SIG-M5 treated with dmso at 0.1 percent for 504 hours (cell line): ENCODE measurements around the gene BLID.

Experiments
- DNase-seq: peaks from one replicate; lab custom pipeline; 2025; ENCODE audit not compliant: unreplicated experiment; lab: John Stamatoyannopoulos, UW

BLID gene, protein sequence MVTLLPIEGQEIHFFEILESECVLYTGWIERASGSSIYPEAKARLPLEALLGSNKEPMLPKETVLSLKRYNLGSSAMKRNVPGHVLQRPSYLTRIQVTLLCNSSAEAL

DNA sequence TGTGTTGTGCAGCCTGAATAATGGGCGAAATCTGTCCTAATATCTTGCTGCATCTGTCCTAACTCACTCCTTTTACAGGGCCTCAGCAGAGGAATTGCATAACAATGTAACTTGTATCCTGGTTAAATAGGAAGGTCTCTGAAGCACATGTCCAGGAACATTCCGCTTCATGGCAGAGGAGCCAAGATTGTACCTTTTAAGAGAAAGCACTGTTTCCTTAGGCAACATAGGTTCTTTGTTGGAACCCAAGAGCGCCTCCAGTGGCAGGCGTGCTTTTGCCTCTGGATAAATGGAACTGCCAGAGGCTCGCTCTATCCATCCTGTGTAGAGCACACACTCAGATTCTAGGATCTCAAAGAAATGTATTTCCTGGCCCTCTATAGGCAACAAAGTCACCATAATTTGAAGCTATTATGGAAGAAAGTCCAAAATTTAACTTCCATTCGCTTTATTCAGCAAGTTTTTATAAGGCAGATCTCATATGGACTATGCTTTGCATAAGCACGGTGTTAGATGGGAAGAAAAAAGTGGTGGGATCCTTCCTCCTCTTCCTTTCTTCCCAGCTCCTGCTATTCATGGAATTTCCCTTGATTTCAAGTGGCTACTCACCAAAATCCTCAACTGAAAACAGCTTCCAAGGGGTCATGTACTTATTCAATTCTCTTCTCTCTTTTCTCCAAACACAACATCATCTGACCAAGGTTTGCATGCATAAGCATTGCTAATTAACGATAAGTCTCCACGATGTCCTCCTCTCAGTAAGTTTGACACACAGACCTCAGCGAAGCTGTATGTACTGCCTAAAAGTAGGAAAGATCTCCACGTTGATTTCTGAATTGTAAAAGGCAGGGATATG lies at the start of gene BLID:
Gene BLID, minus strand, starts transcription at position 692 of the 856 bp plus-strand sequence. Its CDS starts 293 bp downstream, at position 399.
- DNase-seq: no peak

DNA sequence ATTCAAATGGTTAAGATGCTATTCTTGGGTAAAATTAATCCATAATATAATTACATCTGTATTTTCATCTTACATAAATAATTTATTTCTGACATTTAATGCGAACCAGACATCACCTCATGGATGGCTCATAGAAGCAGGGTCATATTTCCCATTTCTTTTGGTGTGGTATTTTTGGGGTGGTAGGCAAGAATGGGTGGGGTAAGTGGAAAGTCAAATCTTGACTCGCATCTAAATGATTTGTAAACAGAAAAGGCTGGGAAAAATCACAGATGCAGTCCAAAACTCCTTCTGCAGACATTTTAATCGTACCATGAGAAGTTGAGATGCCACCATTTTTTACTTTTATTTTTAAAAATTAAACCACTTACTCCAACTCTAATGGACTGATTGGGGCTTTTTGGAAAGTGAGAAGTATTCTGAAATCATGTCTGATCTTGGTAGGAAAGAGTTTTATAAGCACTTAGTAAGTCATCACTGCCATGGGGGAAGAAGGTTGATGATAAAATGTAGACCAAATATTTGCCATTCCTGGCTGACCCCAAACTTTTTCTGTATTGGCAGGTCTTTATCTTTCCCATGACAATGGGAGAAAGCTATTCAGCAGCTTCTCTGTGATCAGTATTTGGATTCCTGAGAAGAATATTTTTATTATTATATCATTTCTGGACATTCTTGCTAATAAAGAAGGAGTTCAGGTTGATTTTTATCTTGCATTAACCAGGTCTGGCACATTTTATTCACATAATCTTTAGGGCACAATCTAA lies 47.2 kb upstream of the BLID start:
- no peak for DNase-seq

DNA sequence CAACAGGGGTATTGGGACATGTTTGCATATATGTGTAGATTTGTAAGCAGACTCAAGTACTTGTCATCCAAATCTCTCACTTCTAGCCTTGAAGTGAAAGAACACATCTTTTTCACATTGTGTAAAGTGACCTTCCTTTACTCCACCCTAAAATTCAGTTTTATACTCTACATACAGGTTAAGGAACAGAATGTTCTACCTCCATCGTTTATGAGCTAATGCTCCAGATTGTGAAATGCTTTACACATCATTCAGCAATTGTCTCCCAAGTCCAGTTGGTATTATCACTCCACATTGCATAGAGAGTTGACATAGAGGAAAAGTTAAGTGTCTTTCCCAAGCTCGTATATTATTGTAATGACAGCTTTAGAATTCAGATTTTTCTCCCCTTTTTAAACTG lies 46.1 kb upstream of the BLID start:
- DNase-seq: no peak

DNA sequence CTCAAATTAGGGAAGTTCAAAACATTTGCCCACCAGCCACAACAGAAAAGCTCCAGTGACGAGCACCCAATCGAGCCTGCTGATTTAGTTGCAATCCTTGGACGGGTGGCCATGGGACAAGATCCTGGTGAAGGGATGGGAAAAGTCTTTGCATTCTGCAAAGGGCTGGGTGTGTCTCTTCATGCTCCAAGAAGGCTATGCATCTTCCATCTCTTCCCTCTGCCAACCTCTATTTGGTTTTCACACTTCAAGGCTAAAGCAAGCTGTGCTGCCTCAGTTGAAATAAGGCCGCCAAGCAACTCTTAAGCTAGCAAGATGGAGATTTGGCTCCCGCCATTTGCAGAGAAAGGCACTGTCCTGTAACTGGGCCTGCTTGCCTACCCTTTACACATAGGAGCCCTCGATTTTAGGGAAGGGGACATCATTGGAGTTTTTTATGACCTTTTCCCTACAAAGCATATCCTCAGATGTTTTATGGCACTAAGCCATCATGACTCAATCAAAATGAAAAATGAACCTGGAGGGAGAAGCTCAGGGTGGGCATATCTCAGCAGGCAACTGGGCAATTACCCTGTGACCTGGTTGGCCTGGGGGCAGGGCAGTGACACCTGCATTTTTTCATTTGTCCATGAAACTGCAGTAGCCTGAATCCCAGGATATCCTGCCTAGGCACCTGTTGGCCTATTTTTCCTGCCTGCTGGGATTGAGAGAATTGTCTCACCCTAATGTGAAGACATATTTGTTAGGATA lies 45.0 kb upstream of the BLID start:
- no peak for DNase-seq

DNA sequence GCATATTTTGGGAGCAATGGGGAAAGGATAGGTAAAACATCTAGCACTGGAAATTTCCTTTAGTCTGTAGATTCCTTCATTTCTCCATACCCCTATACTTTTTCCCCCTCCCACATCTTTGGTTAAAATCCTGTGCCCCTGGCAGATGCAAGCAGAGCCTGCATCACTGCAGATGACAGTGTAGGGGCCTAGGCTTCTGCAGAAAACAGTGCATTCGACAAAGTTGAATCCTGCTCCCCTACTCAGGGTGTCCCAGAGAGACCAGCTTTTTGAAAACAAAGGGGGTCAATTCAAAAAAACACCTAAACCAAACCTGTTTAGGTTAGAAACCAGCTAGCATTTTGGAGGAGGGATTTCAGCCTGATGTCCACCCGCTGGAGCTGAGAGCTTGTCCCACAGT lies 43.8 kb upstream of the BLID start:
- DNase-seq: no peak

DNA sequence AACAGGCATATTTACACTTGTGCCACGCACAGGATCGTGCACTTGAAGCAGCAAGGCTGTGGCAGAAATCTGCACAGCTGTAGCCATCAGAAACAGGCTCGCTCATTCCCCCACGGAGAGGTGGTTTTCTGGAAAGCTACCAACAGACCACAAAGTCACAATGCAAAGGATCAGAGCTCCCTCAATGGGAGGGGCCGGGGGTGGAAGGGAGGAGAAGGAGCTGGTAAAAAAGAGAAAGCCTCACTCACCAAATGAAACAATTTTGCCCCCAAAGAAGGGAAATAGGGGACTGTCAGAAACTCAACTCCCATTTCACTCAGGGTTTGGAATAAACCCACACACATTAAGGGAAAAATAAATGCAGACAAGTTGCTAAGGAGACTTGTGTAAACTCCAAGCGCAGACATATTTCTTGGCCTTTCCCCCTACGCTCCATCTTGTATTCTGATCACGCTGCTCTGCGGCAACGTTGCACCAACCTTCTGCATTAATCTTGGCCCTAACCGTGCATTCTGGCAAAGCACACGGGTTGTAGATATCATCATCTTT lies 43.2 kb upstream of the BLID start:
- no peak for DNase-seq

DNA sequence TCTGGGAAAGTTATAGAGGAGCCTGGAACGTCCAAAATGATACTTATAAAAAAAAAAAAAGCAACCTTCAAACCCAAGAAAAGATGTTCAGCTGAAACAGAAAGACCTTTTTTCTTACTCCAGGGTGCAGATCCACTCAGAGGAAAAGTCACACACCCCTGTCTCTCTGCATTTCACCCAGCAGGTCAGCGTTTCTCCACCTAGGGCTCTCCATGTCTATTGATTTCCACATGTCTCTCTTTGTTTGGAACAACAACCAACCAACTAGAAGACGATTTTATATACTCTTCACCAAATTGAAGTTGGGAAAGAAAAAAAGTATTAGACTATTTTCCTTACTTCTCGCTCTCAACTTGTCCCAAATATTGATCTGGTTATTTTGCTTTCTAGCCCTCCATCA lies 42.2 kb upstream of the BLID start:
- DNase-seq: no peak

DNA sequence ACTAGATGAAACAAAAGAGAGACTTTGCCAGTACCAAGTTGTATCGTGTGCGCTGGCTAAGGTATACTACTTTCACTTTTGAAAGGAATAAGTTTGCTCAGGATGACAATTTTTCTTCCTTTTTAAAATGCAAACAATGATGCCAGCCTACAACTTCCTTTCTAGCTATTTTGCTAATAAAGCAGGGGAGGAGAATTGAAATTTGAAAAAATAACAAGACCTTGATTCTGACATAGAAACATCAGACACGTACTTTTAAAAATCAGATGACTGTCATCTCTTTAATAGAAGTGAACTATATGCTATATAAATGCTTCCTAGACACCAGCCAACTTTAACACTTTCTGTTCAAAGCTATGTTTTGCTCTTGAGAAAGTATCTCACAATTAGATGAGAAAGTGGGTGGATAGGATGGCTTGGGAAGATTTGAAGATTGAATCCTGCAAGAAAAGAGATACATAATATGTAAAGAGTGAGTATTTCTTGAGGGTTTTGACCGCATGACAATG lies 41.7 kb upstream of the BLID start:
- no peak for DNase-seq

DNA sequence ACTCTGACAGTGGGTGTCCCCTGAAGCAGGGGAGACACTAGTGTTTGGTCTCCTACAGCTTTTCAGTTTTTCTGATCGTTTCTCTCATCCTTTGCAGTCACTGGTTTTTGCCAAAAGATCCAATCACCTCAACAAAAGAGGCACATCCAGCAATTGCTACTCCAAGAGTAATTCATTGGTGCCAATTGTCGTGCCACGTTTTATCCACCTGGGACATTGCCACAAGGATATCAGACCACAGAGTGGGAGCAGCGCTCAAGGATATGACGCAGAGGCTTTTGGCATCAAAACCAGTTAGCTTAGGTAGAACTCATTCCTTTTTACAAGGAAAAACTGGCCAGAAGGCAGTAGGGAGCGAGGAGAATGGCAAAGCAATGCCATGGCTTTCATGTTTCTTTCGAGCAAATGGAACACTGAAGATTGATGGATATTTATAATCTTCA lies 40.9 kb upstream of the BLID start:
- DNase-seq: no peak

DNA sequence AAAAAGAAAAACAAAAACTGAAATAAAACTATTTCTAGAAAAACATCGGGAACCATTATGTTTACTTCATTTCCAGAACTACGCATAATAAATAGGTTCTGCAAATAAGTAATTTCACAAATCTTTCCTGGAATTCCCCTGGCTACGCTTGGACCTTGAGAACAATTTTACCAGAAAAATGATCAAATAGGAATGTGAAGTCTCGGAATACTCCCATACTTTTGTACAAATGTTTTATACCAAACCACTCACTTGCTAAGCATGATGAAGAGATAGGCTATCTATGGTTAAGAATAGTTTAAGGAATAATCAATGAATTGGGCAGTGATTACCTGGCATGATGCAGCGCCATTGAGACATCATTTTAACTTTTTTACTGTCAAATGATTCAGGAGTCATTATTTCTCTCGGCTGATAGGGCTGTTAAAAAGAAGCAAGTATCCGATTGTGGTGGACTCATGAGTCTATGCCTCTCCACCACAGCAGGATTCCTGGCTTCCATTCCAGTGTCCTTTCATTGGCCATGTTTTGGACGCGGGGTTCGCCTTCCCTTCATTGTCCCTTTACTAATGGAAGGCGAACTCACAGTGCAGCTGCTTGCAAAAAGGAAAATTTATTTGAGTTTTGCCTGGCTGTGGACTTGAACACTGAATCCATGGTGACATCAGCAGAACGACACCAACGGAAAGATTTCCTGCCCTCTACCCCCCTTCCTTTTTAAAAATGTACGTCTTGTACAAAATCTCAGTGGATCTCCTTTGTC lies 39.9 kb upstream of the BLID start:
- DNase-seq: no peak

DNA sequence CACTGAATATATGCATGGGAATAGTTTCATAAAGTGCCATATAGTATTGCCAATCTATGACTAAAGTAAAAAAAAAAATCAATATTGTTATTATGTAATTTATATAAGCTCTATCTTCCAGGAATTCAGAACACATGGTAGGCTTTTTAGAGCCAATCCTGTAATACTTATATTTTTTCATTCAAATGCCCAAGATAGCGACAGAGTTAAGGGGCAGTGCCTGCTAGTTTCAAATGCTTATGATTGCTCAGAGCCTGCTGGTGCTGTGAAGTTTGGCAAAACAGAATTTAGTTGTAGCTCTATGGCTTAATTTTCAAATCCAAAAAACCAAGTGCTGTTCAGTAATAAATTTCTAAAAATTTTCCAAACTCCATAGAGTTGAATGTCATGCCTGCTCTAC lies 39.0 kb upstream of the BLID start:
- DNase-seq: no peak

DNA sequence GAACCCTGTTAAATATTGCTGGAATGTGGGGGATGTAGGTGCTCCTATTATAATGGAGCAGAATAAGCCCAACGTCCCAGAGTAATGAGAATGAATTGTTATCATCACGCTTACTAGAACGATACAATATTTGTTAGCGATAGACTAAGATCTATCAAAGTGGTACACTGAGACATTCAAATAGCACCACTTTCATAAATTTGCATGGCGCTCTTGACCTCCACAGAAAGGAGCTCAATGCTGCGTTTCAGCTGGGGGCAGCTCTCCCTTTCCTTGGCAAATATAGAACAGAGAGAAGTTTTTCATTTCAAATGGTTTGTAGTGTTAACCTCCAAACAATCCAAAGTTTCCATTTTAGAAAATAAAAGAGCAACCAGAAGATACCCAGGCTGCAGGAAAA lies 38.2 kb upstream of the BLID start:
- DNase-seq: no peak

DNA sequence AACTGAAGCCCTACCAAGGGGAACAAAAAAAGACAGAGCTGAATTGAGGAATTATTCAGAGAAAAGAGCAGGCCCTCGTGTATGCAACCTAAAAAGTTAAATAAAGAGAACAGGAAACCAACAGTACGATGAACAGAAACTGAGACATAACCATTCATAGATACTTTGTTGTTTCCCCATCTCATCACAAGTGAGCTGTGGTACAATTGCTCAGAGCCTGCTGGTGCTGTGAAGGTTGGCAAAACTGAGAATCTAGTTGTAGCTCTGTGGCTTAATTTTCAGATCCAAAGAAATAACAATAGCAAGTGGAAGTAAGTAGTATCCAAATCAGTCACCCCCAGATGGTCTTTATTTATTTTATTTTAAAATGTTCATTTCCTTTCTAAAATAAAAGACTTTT lies 37.7 kb upstream of the BLID start:
- no peak for DNase-seq

DNA sequence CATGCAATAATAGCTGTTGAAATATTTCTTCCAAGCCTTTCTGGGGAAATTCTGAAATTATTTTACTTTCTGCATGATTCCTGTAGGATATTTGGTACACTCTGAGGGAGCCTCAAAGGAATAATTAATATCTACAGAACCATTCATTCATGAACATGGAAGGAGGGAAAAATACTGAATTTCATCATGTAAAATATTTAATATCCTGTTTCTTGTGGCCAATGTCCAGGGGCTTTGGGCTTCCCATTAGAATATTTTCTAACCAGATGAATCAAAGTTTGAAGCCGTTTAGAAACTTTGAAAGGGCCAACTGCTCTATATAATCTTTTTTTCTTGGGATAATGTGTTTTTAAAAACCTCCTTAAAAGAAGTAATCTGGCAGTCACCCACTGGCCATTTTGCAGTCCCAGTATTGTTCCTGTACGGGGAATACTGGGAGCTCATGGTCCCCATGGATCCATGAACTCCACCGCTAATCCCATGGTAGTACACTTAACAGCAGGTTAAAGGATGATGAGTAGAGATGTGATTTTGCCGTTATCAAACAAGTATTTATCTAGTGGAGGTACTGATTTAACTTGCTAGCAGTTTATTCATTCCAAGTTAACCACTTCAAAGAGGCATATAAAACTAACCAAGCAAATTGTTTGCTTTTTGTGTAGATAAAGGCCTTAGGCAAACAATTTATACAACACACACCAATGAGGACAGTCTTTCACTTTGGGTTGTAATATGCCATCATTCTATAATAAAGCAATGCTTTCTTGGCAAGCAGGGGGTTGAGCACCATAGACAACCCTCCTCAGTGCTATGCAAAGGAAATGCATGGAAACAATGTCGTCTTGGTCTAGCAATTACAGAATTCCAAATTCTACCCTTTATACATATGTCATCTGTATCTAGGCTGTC lies 34.5 kb upstream of the BLID start:
- no peak for DNase-seq

DNA sequence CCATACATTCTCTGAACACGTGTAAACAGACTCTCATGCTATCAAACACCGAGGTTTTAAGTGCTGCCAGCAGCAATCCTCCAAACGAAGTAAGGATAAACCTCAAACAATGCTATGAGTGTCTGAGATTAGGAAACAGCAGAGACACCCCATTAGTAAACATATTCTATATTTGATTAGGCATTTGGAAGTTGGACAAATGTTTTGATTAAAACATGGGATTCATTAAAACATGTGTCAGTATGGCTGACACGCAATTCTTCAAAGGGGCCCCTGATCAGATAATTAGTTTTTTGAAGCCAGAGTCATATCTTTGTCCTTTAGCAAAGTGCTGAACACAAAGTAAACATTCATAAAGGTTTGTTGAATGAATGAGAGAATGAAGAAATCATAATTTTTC lies 33.2 kb upstream of the BLID start:
- no peak for DNase-seq

DNA sequence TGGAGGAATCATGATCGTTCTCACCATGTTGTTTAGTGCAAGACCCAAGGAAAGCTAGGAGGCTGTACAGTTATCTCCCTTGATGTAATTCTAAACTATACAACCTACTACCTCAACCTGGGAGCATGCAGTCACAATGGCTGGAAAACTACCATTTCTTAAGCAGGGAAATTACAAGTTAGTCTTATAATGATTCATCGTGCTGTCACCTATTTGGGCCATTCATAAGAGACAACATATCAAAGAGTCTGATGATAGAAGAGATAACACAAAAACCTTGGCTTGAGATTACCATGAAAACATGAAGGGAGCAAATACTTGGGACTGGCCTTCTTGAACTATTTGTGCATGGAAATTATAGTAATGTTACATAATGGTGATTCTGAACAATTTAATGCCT lies 30.5 kb upstream of the BLID start:
- DNase-seq: no peak

DNA sequence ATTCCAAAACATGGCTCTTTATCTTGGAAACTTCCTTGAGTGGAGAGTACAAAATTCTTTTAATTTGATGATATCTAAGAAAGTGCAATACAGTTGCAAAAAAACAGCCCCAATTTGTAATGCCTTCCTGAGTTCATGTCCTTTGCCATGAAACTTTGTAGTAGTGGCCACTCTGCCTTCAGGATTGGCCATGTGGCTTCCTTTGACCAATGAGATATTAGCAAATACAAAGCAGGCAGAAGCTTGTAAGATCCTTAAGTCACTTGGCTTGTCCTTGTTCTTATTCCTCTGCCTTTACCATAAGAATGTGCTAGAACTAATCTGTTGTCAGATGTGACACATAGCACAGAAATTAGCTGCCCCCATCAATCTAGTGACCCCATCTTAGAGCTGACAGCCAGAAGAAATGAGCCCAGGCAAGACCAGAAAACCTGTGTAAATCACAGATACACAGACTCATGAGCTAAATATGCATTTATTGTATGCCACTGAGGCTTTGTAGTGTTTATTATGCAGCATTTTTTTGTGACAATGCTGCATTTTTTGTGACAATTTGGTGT lies 29.8 kb upstream of the BLID start:
- no peak for DNase-seq

DNA sequence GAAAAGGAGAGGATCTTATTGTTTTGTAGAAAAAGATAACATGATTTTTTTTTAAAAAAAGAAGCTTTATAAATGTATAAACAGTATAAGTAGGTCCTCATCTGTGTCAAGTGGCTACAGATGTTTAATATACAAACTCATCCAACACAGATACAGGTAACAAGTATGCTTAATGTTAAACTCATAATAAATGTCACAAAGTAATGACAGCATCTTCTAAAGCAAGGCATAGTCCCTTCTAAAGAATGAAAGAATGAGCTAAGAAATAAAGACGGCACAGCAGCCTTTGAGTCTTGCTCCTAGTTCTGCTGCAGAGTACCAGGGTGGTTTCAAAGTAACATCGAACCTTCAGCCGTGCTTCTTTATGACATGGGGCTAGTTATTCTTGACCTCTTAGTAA lies 28.7 kb upstream of the BLID start:
- DNase-seq: no peak

DNA sequence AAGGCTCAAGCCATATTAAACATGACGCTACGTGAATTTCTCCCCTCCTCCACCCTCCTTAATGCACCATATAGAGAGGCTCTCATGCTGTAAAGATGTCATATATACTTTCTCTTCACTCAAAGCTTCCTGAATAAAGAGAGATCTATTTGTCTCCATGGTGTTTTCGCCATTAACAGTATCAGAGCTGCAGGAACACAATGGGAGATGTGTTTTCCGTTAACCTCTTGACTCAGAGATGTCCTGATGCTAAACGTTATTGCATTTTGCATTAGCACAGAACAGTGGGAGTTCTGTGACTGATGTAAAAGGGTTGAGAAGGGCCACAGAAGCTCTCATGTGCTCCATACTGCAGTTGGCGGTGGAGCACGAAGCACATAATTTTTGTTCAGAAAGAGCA lies 25.7 kb upstream of the BLID start:
- DNase-seq: no peak
